Measurements from ENCODE around the gene ZNF774.

GRCh38 chr15:90309020-90309419, 43.1 kb upstream of the ZNF774 start:
- TF ChIP-seq EZH2 (IDR thresholded peaks at IDR 0.05; ENCODE audit: insufficient read depth, poor library complexity, severe bottlenecking) (no peak), EZH2phosphoT487 (IDR thresholded peaks at IDR 0.05; ENCODE audit: insufficient read depth, low read depth) (no peak)

All from GM23248 (cell line).